Ovary (tissue), 9 donors: ENCODE results near the gene DEDD. TPM values are rescaled to one million over a fixed set of nuclear protein-coding genes. Genes with fewer than 3 reads are reported as not detected.

Source experiments
- DNase-seq, 5 donors: peaks; one replicate each; pipeline ENCODE4 v3.0.0-alpha.2; 2019 to 2020
- H3K27ac ChIP-seq, 2 donors: fragments of 200-600 bp; one replicate each; pipeline versions ENCODE4 v1.5.1 to v1.8.0; 2019 to 2022
- H3K27me3 ChIP-seq: fragments of 200-600 bp; one replicate; pipeline ENCODE4 v1.8.0; 2022
- H3K36me3 ChIP-seq: fragments of 200-600 bp; sonication (generic); one replicate; pipeline ENCODE4 v1.5.1; 2019
- H3K4me1 ChIP-seq: one replicate; pipeline ENCODE4 v1.8.1; 2013; ENCODE audit warnings: mild to moderate bottlenecking, moderate library complexity; ENCODE audit not compliant: insufficient read depth
- H3K4me3 ChIP-seq: fragments of 200-600 bp; sonication (generic); one replicate; pipeline ENCODE4 v1.5.1; 2017
- H3K9me3 ChIP-seq, 2 donors: fragments of 200-600 bp in 1 of 2; sonication (generic) in 1 of 2; one replicate each; pipeline versions ENCODE4 v1.5.1 to v1.8.1; 2013 to 2019; ENCODE audit warnings: mild to moderate bottlenecking in 1 of 2, moderate library complexity in 1 of 2
- CTCF ChIP-seq, 3 donors: fragments of 450-650 bp in 2 of 3; fragments of 200-600 bp in 1 of 3; IDR thresholded peaks; one replicate each; pipeline versions ENCODE4 v1.5.1 to v1.8.0; 2016 to 2022; ENCODE audit warnings: antibody characterized with exemption in 3 of 3, mild to moderate bottlenecking in 1 of 3
- EP300 ChIP-seq: sonication (generic); formaldehyde crosslinking; IDR thresholded peaks from one replicate; pipeline ENCODE4 v1.6.1; 2017; ENCODE audit warnings: antibody characterized with exemption
- POLR2A ChIP-seq: fragments of 450-650 bp; IDR thresholded peaks from one replicate; pipeline ENCODE4 v1.6.1; 2017; ENCODE audit warnings: antibody characterized with exemption, mild to moderate bottlenecking, moderate library complexity
- WGBS, 3 donors: extraction: QIAGEN DNeasy Blood & Tissue Kit in 1 of 3; methylation state at CpG; one replicate each; pipeline versions ENCODE4 v1.1.5 to v1.1.7; 2013 to 2017; 5-methylcytosine and 5-hydroxymethylcytosine counted together
- intact Hi-C, 4 donors: fragments of 100-400 bp; cut with DNase I; formaldehyde crosslinking; loops; one replicate each; pipeline versions ENCODE4 v1.11.0 to v1.15.1; 2022 to 2023
- polyA plus RNA-seq, 2 donors: library from polyadenylated mRNA; stranded (reverse); fragments of 200-250 nt in 1 of 2; fragments of 350-450 nt in 1 of 2; fragmentation: Illumina TruSeq in 1 of 2; extraction: RNeasy Lipid Tissue Mini Kit (QIAGEN cat#74804) in 1 of 2; gene quantifications; one replicate each; pipeline ENCODE4 v1.2.3, GENCODE V29; 2013 to 2014
- total RNA-seq, 7 donors: library from RNA; depleted of rRNA in 2 of 7; stranded (reverse); fragments of >200 nt in 2 of 7; fragmentation: NEBNext Ultra II Directional in 3 of 7; extraction: Animal tissue kit (Norgen Biotek cat#: 25700) in 3 of 7; gene quantifications; one replicate each; pipeline versions ENCODE4 v1.1.0 to v1.2.4, GENCODE V29; 2016 to 2023
- donor health status: DM: no; HTN: no; CAD: no; lungs with moderate emphysema.
- donor health status: DM: no; HTN: no; CAD: no.
- donor health status: Bipolar disorder and iron deficiency.
- donor health status: DM: yes; HTN: yes; CAD: no.
- donor health status: DM: no; HTN: no; CAD: no.
- donor health status: DM: yes; HTN: yes; CAD: no.

The DEDD gene
- total and polyA plus RNA-seq, 9 donors: 19.0 to 53.9 (median 38.1) TPM

- intact Hi-C loops: loop anchor here in 3 of 4 donors (10.0 kb wide), 4 partner anchors 50 to 370 kb away; partner anchors contain the start of gene USF1 (in 2 of the 3)
Observed at GRCh38 chr1:161094481-161094880, 38.0 kb downstream of the DEDD start.

GRCh38 chr1:161092621-161093028, 39.8 kb downstream of the DEDD start:
- TF ChIP-seq EP300 (no peak), CTCF (IDR thresholded peaks at IDR 0.05) (no peak), POLR2A (no peak)
- H3K4me1 ChIP-seq: peaks cover 5% of the 10 kb centered on the region
- intact Hi-C loops: loop anchor here in 3 of 4 donors (10.0 kb wide), 4 partner anchors 48 to 368 kb away; partner anchors contain the start of gene USF1 (in 2 of the 3)
- H3K4me3 ChIP-seq: no peak overlapping the region
- no peaks in the 10 kb centered on the region for H3K27me3 ChIP-seq
- H3K27ac ChIP-seq: no peak overlapping the region
- WGBS, 3 donors: 75 to 89% (median 81%) methylated on average over 3 of the region's 3 CpGs
- no peak for DNase-seq
- H3K9me3 ChIP-seq: no peaks in the 10 kb centered on the region
- no peaks in the 10 kb centered on the region for H3K36me3 ChIP-seq

More at GRCh38 chr1:161094481-161094880, 38.0 kb downstream of the DEDD start:
- Histone ChIP-seq H3K36me3 (no peaks in the 10 kb centered on the region), H3K27ac (no peak overlapping the region), H3K4me3 (no peak overlapping the region), H3K27me3 (no peaks in the 10 kb centered on the region), H3K4me1 (peaks cover 8% of the 10 kb centered on the region), H3K9me3 (no peaks in the 10 kb centered on the region)
- no peak for DNase-seq
- WGBS, 3 donors: 95 to 97% (median 97%) methylated on average over 14 of the region's 14 CpGs
- TF ChIP-seq EP300 (no peak), POLR2A (no peak), CTCF (IDR thresholded peaks at IDR 0.05) (no peak)

DNA sequence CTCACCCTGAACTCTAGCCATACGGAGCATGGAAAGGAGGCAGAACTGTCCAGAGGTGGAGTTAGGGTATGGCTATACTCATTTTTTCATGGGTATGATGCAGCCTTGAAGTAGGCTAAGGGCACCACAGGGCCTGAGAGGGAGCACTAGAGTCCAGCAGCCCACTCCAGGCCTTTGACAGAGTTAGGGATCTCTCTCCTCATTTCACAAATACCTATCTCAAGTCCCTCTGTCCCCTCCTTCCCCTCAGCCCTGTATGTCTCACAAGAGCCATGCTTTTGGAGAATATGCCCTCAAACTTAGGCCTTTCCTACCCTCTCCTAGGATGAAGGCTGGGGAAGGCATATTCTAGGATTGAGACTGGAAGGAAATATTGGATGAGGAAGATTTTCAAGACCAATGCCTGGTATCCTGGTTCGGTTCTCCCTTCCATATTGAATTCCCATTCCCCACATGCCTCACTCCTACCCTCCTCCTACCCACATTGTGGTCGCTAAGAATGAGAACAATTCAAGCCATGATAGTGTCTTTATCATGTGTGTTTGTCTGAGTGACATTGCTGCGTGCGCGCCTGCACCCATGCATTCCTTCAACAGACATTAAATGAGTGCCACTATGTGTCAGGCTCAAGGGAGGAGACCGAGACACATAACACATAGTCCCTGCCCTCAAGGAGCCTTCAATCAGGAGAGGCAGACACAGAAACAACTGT, 40.5 kb downstream of the DEDD start:
- DNase-seq: no peak
- intact Hi-C loops: loop anchor here in 3 of 4 donors (10.0 kb wide), 4 partner anchors 47 to 367 kb away; partner anchors contain the start of gene USF1 (in 2 of the 3)

GRCh38 chr1:161091093-161091492, 41.4 kb downstream of the DEDD start:
- H3K9me3 ChIP-seq: no peaks in the 10 kb centered on the region
- H3K4me1 ChIP-seq: no peaks in the 10 kb centered on the region
- intact Hi-C loops: loop anchor here in 3 of 4 donors (10.0 kb wide), 4 partner anchors 46 to 366 kb away; partner anchors contain the start of gene USF1 (in 2 of the 3)
- H3K36me3 ChIP-seq: no peaks in the 10 kb centered on the region
- 80 to 88% (median 81%) methylated on average over 5 of the region's 5 CpGs for WGBS, 3 donors
- H3K4me3 ChIP-seq: no peak overlapping the region
- DNase-seq: no peak
- no peak for TF ChIP-seq CTCF (IDR thresholded peaks at IDR 0.05)
- no peak for TF ChIP-seq POLR2A
- TF ChIP-seq EP300: no peak
- no peaks in the 10 kb centered on the region for H3K27me3 ChIP-seq
- H3K27ac ChIP-seq: no peak overlapping the region

More for the DNA sequence above, 40.5 kb downstream of the DEDD start:
- 88 to 93% (median 90%) methylated on average over 7 of the region's 7 CpGs for WGBS, 3 donors
- Histone ChIP-seq H3K27ac (no peak overlapping the region), H3K36me3 (no peaks in the 10 kb centered on the region), H3K27me3 (no peaks in the 10 kb centered on the region), H3K4me3 (no peak overlapping the region), H3K9me3 (no peaks in the 10 kb centered on the region), H3K4me1 (peaks cover under 1% of the 10 kb centered on the region)
- TF ChIP-seq POLR2A (no peak), EP300 (no peak), CTCF (IDR thresholded peaks at IDR 0.05) (no peak)
